NCI-H2081 (cell line): ENCODE measurements around the gene SMYD3.

Source experiments
- DNase-seq, 2 experiments: peaks; one replicate each; lab custom pipeline; 2025; lab: John Stamatoyannopoulos, UW

SMYD3 gene

DNA sequence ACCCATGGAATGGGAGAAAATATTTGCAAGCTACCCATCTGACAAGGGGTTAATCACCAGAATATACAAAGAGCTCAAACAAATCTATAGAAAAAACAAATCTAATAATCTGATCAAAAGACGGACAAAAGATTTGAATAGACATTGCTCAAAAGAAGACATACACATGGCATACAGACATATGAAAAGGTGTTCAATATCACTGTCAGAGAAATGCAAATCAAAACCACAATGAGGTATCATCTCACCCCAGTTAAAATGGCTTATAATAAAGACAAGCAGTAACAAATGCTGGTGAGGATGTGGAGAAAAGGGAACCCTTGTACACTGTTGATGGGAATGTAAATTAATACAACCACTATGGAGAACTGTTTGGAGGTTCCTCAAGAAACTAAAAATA, 600.9 kb downstream of the SMYD3 start:
- no peak for DNase-seq

- DNase-seq, result no peak
These were observed 603.2 kb downstream of the SMYD3 start for GRCh38 chr1:245903851-245904250.

- DNase-seq, result no peak
These were observed 605.5 kb downstream of the SMYD3 start for GRCh38 chr1:245901565-245901964.

GRCh38 chr1:245901037-245901436, 606.0 kb downstream of the SMYD3 start:
- DNase-seq, result no peak

DNA sequence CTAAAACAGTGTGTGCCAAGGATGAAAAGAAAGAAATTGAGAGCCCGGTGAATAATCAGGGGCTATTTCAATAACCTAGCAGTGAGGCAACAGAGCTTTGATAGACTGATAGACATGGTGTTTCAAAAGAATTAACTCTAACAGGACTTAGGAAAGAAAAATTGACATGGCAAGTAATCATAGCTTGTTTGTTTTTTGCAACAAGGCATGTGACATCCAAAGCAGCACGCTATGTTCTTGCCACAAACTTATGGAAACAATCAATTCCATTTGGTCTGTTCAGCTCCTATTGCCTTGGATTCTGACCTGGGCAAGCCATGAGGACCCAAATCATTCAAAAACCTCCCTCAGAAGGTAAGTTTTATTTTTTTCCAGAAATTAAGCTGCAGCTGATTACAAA, 608.5 kb downstream of the SMYD3 start:
- DNase-seq, result no peak

DNA sequence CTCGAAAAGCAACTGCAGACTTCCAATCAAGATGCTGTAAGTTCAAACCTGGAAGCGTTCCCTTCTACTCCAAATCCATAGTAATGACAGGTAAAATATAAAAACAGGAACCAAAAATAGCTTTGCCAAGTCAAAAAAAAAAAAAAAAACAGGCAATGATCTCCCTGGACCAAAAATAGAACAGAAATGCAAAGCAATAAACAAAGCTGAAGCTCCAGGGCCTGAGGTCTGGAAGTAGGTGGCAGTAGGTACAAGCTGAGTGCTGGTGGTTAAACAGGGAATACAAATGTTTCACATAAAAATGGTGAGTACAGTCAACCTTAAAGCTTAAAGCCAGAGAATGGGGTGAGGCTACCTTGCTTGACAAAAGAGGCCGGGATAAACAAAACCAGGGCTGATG, 610.8 kb downstream of the SMYD3 start:
- no peak for DNase-seq

GRCh38 chr1:245895455-245895959, 611.6 kb downstream of the SMYD3 start:
- DNase-seq, result no peak

DNA sequence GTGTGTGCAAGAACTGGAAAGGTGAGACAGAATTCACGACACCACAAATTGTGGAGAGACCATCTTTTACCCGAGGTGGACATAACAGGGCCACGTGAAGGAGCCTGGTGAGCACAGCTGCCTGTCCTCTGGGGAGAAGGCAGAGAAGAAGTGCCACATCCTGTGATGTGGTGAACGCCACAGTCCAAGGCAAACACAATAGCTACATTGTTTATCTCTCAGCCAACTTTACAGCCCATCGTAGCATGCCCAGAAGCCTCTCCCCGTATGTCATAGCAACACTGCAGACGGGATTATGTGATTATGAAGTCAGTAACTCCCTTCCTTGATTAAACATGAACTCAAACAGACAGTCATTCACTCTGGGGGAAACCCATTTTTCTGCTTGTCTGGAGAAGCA, 612.2 kb downstream of the SMYD3 start:
- no peak for DNase-seq

DNA sequence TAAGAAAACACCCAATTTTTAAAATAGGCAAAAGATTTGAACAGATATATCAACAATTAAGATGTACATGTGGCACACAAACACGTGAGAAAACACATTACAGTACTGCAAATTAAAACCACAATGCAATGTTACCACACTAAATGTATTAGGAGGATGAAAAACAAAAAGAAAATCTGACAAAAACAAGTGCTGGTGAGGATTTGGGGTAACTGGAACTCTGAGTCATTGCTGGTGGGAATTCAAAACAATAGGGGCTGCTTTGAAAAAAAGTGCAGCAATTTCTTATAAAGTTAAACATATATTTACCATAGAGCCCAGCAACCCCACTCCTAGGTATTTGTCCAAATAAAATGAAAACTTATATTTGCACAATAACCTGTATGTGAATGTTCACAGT, 614.1 kb downstream of the SMYD3 start:
- no peak for DNase-seq

GRCh38 chr1:245888809-245889208, 618.3 kb downstream of the SMYD3 start:
- DNase-seq, result no peak

GRCh38 chr1:245887829-245888228, 619.2 kb downstream of the SMYD3 start:
- no peak for DNase-seq

DNA sequence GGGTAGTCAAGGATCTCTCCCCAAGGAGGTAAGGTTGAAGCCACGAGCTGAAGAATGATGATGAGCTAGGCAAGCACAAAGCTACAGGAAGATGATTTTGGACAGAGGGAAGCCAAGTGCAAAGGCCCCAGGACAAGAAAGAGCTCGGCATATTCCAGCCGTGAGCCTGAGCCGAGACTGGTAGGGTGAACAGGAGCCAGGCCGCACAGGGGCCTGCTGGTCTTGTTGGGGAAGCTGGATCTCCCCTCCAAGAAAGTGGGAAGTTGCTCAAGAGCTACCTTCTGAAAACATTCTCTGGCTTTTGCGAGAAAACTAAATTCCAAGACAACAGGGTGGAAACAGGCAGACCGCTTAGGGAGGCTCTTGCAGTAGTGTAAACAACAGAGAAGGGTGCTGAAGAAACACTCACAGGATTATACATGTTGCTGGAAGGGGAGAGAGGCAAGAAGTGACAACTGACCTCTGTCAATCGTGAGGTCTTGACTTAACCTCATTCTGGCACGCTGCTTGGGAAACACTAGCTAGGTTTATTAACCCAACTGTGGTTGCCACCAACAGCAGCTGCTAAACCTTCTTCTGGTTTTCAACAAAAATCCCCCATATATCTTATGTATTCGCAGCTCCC, 625.2 kb downstream of the SMYD3 start:
- no peak for DNase-seq

- DNase-seq, result no peak
These were observed 626.2 kb downstream of the SMYD3 start for GRCh38 chr1:245880754-245881403.

GRCh38 chr1:245879091-245879490, 628.0 kb downstream of the SMYD3 start:
- DNase-seq, result no peak

- no peak for DNase-seq
These were observed 628.5 kb downstream of the SMYD3 start for GRCh38 chr1:245878585-245878984.

- DNase-seq, result no peak
These were observed 629.1 kb downstream of the SMYD3 start for GRCh38 chr1:245877976-245878375.

GRCh38 chr1:245876586-245876985, 630.5 kb downstream of the SMYD3 start:
- no peak for DNase-seq

DNA sequence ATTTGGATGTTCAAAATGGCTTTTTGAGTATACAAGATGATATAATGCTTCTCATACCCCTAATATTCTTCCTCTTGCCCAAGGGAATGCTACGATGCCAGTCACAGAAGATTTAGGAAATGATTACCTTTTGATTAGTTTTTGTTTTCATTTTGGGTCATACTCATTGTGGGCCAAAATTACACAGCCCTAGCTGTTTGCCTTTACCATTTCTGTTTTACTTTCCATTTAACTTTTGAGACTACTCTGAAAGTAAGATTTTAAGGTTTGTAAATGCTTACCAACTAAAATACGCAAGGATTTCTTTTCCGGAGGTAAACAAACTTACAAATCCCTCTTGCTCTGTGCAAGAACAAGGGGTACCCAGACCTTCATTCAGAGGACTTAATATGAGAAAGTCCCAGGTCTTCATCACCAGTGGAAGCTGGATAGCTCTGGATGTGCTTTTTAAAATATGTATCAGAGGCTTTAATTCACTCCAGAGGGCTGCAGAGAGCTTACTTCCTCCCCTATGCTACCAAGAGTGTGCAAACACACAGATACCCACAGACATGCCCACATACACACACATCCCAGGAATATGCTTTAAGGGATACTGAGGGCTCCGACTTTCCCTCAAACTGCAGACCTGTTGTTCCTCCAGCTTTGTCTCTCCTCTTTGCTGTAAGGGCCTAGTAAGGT, 631.4 kb downstream of the SMYD3 start:
- no peak for DNase-seq

DNA sequence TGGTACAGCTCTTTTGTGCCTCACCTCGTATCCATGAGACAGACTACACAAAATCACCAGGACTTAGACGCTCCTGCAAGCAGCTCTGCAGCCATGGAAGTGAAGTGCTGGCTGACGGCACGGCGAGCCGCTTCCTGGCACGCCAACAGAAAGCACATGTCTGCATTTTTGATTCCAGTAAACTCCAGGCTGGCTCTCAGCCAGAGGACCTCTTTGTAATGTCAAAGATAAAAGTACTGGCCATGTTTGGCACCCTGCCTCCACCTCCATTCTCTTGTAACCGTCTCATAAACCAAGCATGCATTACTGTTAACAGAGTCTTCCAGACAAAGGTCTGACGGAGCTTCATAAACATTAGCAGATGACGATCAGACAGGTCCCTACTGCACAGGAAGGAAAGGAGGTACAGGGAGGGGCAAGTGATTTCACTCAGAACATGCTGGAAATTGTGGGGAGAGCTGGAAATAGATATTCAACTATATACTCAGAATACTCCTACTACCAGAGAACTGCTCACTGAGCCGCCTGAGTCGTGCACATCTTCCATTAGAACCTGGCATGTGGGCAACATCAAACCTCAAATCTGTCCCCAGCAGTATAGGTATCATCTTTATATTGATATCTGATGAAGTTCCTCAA, 632.0 kb downstream of the SMYD3 start:
- peak; percentile 55 to 84 for DNase-seq

GRCh38 chr1:245873883-245874671, 633.0 kb downstream of the SMYD3 start:
- no peak for DNase-seq

DNA sequence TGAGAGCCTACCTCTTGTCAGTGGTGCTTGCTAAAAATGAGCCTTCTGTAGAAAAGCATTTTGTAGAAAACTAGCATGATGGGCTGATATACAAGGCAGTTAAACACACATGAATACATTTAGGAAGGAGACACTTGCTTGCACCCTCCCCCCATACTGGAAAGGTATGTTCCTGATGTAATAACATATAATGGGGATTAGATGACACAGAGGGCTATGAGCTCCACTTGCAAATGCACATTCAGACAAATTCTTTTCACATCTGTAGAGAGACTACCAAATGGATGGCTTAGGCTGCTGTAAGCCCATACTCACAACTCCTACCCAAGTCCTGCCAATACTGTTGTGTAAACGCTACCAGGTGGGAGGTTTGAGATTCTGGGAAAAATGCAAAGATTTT, 634.0 kb downstream of the SMYD3 start:
- no peak for DNase-seq

GRCh38 chr1:245872475-245872874, 634.6 kb downstream of the SMYD3 start:
- no peak for DNase-seq
